ENCODE results near the gene GAL3ST1. TPM values are rescaled to one million over a fixed set of nuclear protein-coding genes. Genes with fewer than 3 reads are reported as not detected.

GAL3ST1 gene
- total RNA-seq, 1 donor from 2014 or later, result 5.0 TPM

GRCh38 chr22:30604723-30605122 is 30.3 kb upstream of the GAL3ST1 start:
- Mint-ChIP-seq H3K4me1 (ENCODE audit: unreplicated experiment) (peaks cover 34% of the 10 kb centered on the region), H3K27ac (no peak overlapping the region), H3K36me3 (no peaks in the 10 kb centered on the region), H3K9me3 (no peaks in the 10 kb centered on the region), H3K4me3 (no peak overlapping the region), H3K27me3 (peaks cover 2% of the 10 kb centered on the region)
- TF ChIP-seq CTCF (conservative IDR thresholded peaks at IDR 0.05), result no peak
- DNase-seq (ENCODE audit: extremely low spot score, unreplicated experiment), result no peak

GRCh38 chr22:30603801-30604200 is 29.3 kb upstream of the GAL3ST1 start:
- Mint-ChIP-seq H3K4me1 (ENCODE audit: unreplicated experiment) (peaks cover 27% of the 10 kb centered on the region), H3K36me3 (no peaks in the 10 kb centered on the region), H3K27ac (peak overlapping the region; percentile 22), H3K27me3 (peaks cover 2% of the 10 kb centered on the region), H3K4me3 (no peak overlapping the region), H3K9me3 (no peaks in the 10 kb centered on the region)
- no peak for TF ChIP-seq CTCF (conservative IDR thresholded peaks at IDR 0.05)
- DNase-seq (ENCODE audit: extremely low spot score, unreplicated experiment), result no peak

GRCh38 chr22:30602049-30602448 is 27.6 kb upstream of the GAL3ST1 start:
- Mint-ChIP-seq H3K36me3 (no peaks in the 10 kb centered on the region), H3K27ac (no peak overlapping the region)
- no peak for DNase-seq (ENCODE audit: extremely low spot score, unreplicated experiment)

GRCh38 chr22:30601464-30601863 is 27.0 kb upstream of the GAL3ST1 start:
- H3K4me3 Mint-ChIP-seq, result no peak overlapping the region
- peaks cover 16% of the 10 kb centered on the region for H3K4me1 Mint-ChIP-seq (ENCODE audit: unreplicated experiment)
- H3K9me3 Mint-ChIP-seq, result no peaks in the 10 kb centered on the region
- TF ChIP-seq CTCF (conservative IDR thresholded peaks at IDR 0.05), result no peak
- peaks cover 2% of the 10 kb centered on the region for H3K27me3 Mint-ChIP-seq
- no peak for DNase-seq (ENCODE audit: extremely low spot score, unreplicated experiment)
- H3K36me3 Mint-ChIP-seq, result no peaks in the 10 kb centered on the region
- H3K27ac Mint-ChIP-seq, result no peak overlapping the region

More at GRCh38 chr22:30602049-30602448, 27.6 kb upstream of the GAL3ST1 start:
- Mint-ChIP-seq H3K4me1 (ENCODE audit: unreplicated experiment) (peaks cover 19% of the 10 kb centered on the region), H3K4me3 (no peak overlapping the region), H3K9me3 (no peaks in the 10 kb centered on the region), H3K27me3 (peaks cover 2% of the 10 kb centered on the region)
- peak; percentile 58 for TF ChIP-seq CTCF (conservative IDR thresholded peaks at IDR 0.05)

GRCh38 chr22:30600921-30601320 is 26.5 kb upstream of the GAL3ST1 start:
- no peak for DNase-seq (ENCODE audit: extremely low spot score, unreplicated experiment)
- no peak overlapping the region for H3K27ac Mint-ChIP-seq
- peaks cover 5% of the 10 kb centered on the region for H3K27me3 Mint-ChIP-seq
- H3K36me3 Mint-ChIP-seq, result no peaks in the 10 kb centered on the region
- no peak for TF ChIP-seq CTCF (conservative IDR thresholded peaks at IDR 0.05)
- H3K4me3 Mint-ChIP-seq, result no peak overlapping the region
- no peaks in the 10 kb centered on the region for H3K9me3 Mint-ChIP-seq
- peaks cover 11% of the 10 kb centered on the region for H3K4me1 Mint-ChIP-seq (ENCODE audit: unreplicated experiment)

- no peak for TF ChIP-seq CTCF (conservative IDR thresholded peaks at IDR 0.05)
- Mint-ChIP-seq H3K4me3 (no peak overlapping the region), H3K36me3 (no peaks in the 10 kb centered on the region), H3K27me3 (peaks cover 12% of the 10 kb centered on the region), H3K9me3 (no peaks in the 10 kb centered on the region), H3K27ac (no peak overlapping the region), H3K4me1 (ENCODE audit: unreplicated experiment) (peaks cover 4% of the 10 kb centered on the region)
- DNase-seq (ENCODE audit: extremely low spot score, unreplicated experiment), result no peak
Measured at GRCh38 chr22:30598986-30599385, 24.5 kb upstream of the GAL3ST1 start.
